HL-60 (cell line): ENCODE data around the gene ADD1.
"Not testable (repeated sequence)": the region's sequence is repeated elsewhere in the genome, so short reads cannot be mapped to it uniquely, and the experiment has no call there.

Source experiments
- DNase-seq, 2 experiments: peaks; one replicate each; pipeline ENCODE4 v3.0.0-alpha.2; 2010 to 2020; ENCODE audit warnings: low read depth in 1 of 2, low spot score in 1 of 2
- H3K27ac ChIP-seq: fragments of 250-450 bp; sonication (Bioruptor Pico); replicated peaks from 2 replicates; pipeline ENCODE4 v1.5.1; 2020; ENCODE audit warnings: mild to moderate bottlenecking, moderate library complexity
- H3K27me3 ChIP-seq: fragments of 250-450 bp; sonication (Bioruptor Pico); 2 replicates; pipeline ENCODE4 v1.5.1; 2021; ENCODE audit warnings: mild to moderate bottlenecking, moderate library complexity; ENCODE audit not compliant: insufficient read depth, poor library complexity, severe bottlenecking
- H3K4me3 ChIP-seq: replicated peaks from 2 replicates; pipeline ENCODE4 v1.5.1; 2011; ENCODE audit warnings: mild to moderate bottlenecking, control low read depth, low read length; ENCODE audit not compliant: insufficient read depth
- GABPA ChIP-seq: IDR thresholded peaks from 2 replicates; pipeline ENCODE4 v1.6.1; 2012; ENCODE audit warnings: low read depth
- POLR2AphosphoS5 ChIP-seq: IDR thresholded peaks from 2 replicates; pipeline ENCODE4 v1.6.1; 2012; ENCODE audit warnings: low read depth
- SPI1 ChIP-seq: IDR thresholded peaks from 2 replicates; pipeline ENCODE4 v1.6.1; 2012; ENCODE audit warnings: low read depth, mild to moderate bottlenecking, borderline replicate concordance
- TF ChIP-seq, protein P1 (sequence below): IDR thresholded peaks from 2 replicates; pipeline ENCODE4 v1.6.1; 2012; ENCODE audit warnings: low read depth; ENCODE audit not compliant: insufficient replicate concordance
- TF ChIP-seq, protein P2 (sequence below): IDR thresholded peaks from one replicate; pipeline ENCODE4 v1.5.1; 2011; ENCODE audit warnings: low read length, control low read depth, inconsistent platforms; ENCODE audit not compliant: insufficient read depth

ADD1 gene

GRCh38 chr4:2936773-2937145 is 93.1 kb downstream of the ADD1 start:
- Histone ChIP-seq H3K4me3 (no peak overlapping the region), H3K27ac (peak overlapping the region; percentile 15; the same call in 1 of the 2 replicates), H3K27me3 (no peaks in the 10 kb centered on the region)
- TF ChIP-seq POLR2AphosphoS5 (peak; percentile 33; the same call in 1 of the 2 replicates), SPI1 (no peak)
- peak in 1 of 2 experiments; percentile 47 for DNase-seq

DNA sequence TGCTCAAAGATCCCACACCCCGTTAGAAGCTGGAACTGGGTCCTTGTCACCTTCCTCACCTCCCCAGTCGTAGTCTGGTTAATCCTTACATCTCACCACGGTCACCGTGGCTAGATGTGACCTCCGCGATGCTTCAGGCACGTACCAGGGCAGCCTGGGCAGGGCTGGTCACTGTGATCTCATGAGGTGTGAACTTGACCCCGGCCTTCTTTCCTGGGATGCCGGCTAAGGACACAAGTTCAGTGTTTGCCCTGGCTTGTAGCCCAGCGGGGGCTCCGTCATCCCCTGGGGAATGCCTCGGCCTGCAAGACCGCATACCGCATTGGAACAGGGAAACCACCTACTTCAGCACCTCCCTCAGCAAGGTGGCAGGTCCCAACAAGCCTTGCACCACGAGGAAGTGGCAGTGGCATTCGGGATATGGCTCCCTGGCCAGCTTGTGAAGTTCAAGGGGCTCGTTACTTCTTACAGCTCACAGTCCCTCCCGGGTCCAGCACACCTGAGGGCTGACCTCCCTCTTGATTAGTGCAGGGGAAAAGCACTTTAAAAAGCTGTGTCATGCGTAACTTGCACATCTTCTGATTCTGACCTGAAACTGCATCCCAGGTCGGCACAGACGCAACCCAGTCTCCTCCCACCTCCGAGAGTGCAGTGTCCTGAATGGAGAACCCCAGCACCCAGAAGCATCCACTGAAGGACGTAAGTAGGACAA is 93.7 kb downstream of the ADD1 start:
- H3K4me3 ChIP-seq: no peak overlapping the region
- H3K27ac ChIP-seq: no peak overlapping the region; the same call in 1 of the 2 replicates
- H3K27me3 ChIP-seq: no peaks in the 10 kb centered on the region
- DNase-seq: no peak
- TF ChIP-seq GABPA (no peak), SPI1 (no peak), POLR2AphosphoS5 (peak; percentile 18)
- TF ChIP-seq, protein P1, sequence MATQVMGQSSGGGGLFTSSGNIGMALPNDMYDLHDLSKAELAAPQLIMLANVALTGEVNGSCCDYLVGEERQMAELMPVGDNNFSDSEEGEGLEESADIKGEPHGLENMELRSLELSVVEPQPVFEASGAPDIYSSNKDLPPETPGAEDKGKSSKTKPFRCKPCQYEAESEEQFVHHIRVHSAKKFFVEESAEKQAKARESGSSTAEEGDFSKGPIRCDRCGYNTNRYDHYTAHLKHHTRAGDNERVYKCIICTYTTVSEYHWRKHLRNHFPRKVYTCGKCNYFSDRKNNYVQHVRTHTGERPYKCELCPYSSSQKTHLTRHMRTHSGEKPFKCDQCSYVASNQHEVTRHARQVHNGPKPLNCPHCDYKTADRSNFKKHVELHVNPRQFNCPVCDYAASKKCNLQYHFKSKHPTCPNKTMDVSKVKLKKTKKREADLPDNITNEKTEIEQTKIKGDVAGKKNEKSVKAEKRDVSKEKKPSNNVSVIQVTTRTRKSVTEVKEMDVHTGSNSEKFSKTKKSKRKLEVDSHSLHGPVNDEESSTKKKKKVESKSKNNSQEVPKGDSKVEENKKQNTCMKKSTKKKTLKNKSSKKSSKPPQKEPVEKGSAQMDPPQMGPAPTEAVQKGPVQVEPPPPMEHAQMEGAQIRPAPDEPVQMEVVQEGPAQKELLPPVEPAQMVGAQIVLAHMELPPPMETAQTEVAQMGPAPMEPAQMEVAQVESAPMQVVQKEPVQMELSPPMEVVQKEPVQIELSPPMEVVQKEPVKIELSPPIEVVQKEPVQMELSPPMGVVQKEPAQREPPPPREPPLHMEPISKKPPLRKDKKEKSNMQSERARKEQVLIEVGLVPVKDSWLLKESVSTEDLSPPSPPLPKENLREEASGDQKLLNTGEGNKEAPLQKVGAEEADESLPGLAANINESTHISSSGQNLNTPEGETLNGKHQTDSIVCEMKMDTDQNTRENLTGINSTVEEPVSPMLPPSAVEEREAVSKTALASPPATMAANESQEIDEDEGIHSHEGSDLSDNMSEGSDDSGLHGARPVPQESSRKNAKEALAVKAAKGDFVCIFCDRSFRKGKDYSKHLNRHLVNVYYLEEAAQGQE: no peak
- TF ChIP-seq, protein P2, sequence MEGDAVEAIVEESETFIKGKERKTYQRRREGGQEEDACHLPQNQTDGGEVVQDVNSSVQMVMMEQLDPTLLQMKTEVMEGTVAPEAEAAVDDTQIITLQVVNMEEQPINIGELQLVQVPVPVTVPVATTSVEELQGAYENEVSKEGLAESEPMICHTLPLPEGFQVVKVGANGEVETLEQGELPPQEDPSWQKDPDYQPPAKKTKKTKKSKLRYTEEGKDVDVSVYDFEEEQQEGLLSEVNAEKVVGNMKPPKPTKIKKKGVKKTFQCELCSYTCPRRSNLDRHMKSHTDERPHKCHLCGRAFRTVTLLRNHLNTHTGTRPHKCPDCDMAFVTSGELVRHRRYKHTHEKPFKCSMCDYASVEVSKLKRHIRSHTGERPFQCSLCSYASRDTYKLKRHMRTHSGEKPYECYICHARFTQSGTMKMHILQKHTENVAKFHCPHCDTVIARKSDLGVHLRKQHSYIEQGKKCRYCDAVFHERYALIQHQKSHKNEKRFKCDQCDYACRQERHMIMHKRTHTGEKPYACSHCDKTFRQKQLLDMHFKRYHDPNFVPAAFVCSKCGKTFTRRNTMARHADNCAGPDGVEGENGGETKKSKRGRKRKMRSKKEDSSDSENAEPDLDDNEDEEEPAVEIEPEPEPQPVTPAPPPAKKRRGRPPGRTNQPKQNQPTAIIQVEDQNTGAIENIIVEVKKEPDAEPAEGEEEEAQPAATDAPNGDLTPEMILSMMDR: no peak

DNA sequence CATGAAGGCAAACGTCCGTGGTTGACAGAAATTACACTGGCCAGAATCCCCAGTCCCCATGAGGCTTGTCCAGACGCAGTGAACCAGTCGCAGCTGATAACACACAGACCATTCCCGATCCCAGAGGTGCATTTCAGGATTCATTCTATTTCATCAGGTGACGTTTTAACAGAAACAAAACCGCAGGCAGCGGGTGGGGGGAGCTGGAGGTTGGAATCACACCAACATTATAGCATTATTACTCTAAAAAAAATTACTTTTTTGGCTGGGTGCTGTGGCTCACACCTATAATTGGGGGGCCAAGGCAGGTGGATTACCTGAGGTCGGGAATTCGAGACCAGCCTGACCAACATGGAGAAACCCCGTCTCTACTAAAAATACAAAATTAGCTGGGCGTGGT is 94.3 kb downstream of the ADD1 start:
- H3K27me3 ChIP-seq: no peaks in the 10 kb centered on the region
- TF ChIP-seq POLR2AphosphoS5: no peak
- no peak for TF ChIP-seq GABPA
- TF ChIP-seq, protein P1: no peak
- no peak for TF ChIP-seq SPI1
- TF ChIP-seq, protein P2: no peak
- no peak overlapping the region for H3K4me3 ChIP-seq
- no peak for DNase-seq
- H3K27ac ChIP-seq: no peak overlapping the region

DNA sequence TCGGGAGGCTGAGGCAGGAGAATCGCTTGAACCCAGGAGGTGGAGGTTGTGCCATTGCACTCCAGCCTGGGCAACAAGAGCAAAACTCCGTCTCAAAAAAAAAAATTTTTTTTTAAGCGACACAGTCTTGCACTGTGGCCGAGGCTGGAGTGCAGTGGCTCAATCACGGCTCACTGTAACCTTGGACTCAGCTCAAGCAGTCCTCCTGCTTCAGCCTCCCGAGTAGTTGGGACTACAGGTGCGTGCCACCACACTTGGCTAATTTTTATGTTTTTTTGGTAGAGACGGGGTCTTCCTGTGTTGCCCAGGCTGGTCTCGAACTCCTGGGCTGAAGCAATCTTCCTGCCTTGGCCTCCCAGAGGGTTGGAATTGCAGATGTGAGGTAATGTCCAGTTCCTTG is 94.8 kb downstream of the ADD1 start:
- H3K27me3 ChIP-seq, DNase-seq, H3K27ac ChIP-seq, H3K4me3 ChIP-seq: not testable (repeated sequence)

- TF ChIP-seq POLR2AphosphoS5: 0 out of 2 replicates have a peak, but pooled peaks have one; percentile 7
- no peak for TF ChIP-seq SPI1
- H3K27me3 ChIP-seq: no peaks in the 10 kb centered on the region
- no peak overlapping the region for H3K27ac ChIP-seq
- no peak overlapping the region for H3K4me3 ChIP-seq
- no peak for DNase-seq
Observed at GRCh38 chr4:2938906-2939305, 95.3 kb downstream of the ADD1 start.
